ENCODE results near the gene TMEM132C. TPM values are rescaled to one million over a fixed set of nuclear protein-coding genes. Genes with fewer than 3 reads are reported as not detected.
"Not testable (repeated sequence)": the region's sequence is repeated elsewhere in the genome, so short reads cannot be mapped to it uniquely, and the experiment has no call there.

Gene TMEM132C
- polyA plus RNA-seq (ENCODE audit: insufficient read length) = 1.7 TPM

DNA sequence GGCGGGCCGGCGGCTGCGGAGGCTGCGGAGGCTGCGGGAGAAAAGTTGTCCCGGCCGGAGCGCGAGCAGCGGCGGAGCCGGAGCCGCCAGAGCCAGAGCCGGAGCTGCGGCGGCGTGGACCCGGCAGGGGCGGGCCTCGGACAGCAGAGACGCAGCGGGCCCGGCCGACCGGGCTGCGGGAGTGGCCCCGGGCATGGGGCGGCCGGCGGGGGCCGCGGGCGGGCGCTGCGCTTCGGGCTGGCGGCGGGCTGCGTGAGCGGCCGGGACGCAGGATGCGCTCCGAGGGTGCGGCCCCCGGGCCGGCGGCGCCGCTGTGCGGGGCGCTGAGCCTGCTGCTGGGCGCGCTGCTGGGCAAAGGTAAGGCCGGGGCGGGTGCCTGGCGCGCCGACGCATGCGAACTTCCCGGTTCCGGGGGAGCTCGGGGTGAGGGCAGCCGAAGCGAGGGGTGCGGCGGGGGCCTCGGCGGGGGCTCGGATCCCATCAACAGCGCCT is at the start of gene TMEM132C:
TMEM132C (plus strand) TSS at position 40 of the 492 bp plus-strand sequence; CDS start at position 273, 233 bp downstream.
- DNase-seq (ENCODE audit: low read depth) = no peak

DNA sequence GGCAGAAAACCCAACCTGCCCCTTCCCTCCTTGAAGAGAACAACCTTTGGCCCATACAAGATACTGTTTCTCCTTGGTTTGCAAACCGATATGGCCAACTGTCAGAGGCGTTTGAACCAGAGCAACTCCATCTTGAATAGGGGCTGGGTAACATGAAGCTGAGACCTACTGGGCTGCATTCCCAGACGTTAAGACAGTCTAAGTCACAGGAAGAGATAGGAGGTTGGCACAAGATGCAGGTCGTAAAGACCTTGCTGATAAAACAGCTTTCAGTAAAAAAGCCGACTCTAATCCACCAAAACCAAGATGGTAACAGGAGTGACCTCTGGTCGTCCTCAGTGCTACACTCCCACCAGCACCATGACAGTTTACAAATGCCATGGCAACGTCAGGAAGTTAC is 42.7 kb upstream of the TMEM132C start:
- DNase-seq (ENCODE audit: low read depth) = no peak

DNA sequence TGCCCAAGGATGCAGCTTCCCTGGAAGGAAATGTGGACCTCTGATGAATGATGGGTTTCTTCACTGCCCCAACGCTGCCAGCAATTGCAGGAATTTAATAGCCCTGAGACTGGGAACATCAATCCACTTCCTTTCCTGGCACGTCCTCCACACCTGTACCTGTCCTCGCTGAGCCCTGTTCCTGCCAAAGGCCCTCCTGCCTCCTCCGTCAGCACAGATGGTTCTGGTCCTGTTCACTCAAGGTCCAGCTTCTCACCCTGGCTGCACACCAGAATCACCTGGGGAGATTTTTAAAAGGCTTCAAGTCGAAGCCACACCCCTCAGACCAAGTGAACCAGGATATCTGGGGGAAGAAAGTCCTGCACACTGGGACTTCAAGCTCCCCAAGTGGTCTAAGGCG is 38.4 kb upstream of the TMEM132C start:
- DNase-seq (ENCODE audit: low read depth) = no peak

DNA sequence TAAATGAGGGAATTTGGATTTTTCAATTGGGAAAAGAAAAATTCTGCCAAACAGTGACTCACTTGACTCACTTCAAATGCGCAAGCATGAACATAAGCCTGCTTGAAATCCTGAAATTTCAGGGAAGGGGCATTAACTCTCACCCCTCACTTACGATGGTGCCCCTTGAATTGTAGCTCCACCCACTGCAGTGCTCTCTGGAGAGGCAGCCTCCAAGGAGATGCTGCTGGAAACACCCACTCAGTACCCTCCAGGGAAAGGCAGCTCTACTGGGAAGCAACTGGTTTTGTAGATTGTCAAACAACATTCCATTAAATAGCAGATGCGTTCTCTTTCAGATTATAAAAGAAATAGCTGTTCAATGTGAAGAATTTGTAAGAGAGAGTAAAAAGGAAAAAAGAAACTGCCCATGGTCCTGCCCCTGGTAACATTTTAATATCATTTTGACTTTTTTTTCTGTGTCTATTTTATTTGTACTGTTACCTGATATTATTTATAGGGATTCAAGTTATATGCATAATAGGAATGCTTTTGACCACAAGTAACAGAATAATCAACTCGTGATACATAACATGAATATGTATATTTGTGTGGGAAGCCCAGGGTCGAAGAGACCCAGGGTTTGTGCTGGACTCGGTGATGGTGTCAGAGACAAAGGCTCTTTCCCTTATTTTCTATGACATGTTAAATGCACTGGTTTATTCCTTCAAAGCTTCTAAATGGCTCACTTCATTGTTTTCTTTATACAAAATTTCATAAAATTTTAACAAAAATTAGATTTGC is 31.1 kb upstream of the TMEM132C start:
- no peak for DNase-seq (ENCODE audit: low read depth)

- DNase-seq (ENCODE audit: low read depth) = no peak
Measured at GRCh38 chr12:128236525-128236924, 30.4 kb upstream of the TMEM132C start.

DNA sequence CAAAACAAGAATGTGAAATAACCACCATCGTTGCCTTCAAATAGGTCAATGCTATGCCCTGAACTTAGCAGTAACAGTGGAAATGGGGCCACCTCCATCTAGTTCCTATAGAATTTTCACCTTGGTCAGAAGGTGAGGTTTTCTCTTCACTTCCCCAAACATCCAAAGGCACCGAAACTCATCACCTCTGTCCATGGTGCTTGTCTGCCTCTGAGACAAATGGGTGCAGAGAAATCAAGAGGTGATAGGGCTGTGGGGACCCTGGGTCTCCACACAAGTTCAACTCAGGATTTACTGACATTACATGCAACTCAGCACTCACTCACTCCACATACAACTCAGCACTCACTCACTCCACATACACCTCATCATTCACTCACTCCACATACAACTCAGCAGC is 26.2 kb upstream of the TMEM132C start:
- no peak for DNase-seq (ENCODE audit: low read depth)

DNA sequence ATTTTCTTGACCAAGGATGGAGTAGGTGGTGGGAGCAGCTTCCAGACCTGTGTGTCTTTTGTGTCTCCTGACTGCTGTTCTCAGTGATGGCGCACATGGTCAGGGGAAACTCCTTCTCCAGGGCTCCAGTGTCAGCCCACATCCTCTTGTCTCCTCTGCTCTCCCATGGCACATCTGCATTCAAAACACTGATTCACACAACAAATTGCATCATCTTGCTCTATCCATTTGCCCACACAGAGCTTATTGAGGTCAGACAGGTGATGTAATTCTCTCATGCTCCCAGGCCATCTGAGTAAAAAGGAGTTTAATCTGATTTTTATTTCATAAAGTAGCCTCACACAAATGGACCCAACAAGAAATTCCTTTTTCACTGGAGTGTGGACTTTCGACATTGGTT is 21.8 kb upstream of the TMEM132C start:
- no peak for DNase-seq (ENCODE audit: low read depth)

GRCh38 chr12:128245905-128246304 is 21.1 kb upstream of the TMEM132C start:
- no peak for DNase-seq (ENCODE audit: low read depth)

DNA sequence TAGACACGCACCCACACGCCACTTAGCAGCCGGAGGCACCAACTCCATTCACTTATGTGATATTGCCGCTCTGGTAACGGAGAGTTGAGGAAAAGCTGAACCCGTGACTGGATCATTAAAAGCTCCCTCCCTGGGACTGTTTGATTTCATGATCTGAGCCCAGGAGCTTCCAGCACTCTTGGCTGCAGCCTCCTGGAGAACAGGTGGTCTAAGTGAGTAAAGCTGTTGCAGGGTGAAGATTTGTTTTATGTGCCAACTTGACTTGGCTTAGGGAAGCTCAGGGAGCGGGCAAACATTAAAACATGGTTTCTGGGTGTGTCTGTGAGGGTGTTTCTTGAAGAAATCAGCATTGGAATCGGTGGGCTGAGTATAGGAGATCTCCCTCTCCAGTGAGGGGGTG is 16.9 kb upstream of the TMEM132C start:
- DNase-seq (ENCODE audit: low read depth) = no peak

GRCh38 chr12:128253829-128254228 is 13.1 kb upstream of the TMEM132C start:
- not testable (repeated sequence) for DNase-seq (ENCODE audit: low read depth)

- no peak for DNase-seq (ENCODE audit: low read depth)
Measured at GRCh38 chr12:128258866-128259555, 8.0 kb upstream of the TMEM132C start.

- no peak for DNase-seq (ENCODE audit: low read depth)
Measured at GRCh38 chr12:128259556-128260070, 7.4 kb upstream of the TMEM132C start.

- DNase-seq (ENCODE audit: low read depth) = no peak
Measured at GRCh38 chr12:128261757-128262156, 5.2 kb upstream of the TMEM132C start.

GRCh38 chr12:128265566-128265965 is 1.4 kb upstream of the TMEM132C start:
- DNase-seq (ENCODE audit: low read depth) = no peak

- no peak for DNase-seq (ENCODE audit: low read depth)
Measured at GRCh38 chr12:128266086-128266485, 884 bp upstream of the TMEM132C start.

- DNase-seq (ENCODE audit: low read depth) = no peak
Measured at GRCh38 chr12:128266541-128267130, 334 bp upstream of the TMEM132C start.

- no peak for DNase-seq (ENCODE audit: low read depth)
Measured at GRCh38 chr12:128267651-128268378, 845 bp downstream of the TMEM132C start.

DNA sequence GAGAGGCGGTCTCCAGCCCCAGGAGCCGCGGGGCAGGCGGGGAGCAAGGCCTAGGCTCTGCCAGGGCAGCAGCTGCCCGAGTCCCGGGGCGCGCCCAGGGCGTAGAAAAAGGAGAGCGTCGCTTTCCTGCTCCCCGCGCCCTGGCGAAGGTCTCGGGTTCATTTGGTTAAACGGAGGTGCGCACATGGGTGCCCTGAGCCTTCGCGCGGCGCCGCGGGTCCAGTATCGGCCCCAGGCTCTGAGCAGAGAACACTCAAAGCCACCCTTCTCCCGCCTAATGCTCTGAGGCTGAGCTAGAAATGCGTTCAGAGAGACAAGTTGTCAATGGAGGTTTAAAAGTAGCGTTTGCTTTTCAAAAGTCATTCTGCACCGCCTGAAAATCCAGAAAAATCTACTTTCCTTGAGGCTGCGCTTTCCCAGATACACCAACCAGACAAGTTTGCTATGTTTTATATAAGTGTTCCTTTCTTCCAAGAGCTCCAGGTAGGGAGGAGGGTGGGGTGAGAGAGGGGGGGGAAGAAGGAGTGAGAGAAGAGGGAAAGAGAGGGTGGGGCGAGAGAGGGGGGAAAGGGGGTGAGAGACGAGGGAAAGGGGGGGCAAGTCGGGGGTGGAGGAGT is 1.5 kb downstream of the TMEM132C start:
- DNase-seq (ENCODE audit: low read depth) = no peak

GRCh38 chr12:128269181-128269591 is 2.2 kb downstream of the TMEM132C start:
- DNase-seq (ENCODE audit: low read depth) = no peak

GRCh38 chr12:128276471-128276870 is 9.5 kb downstream of the TMEM132C start:
- DNase-seq (ENCODE audit: low read depth) = no peak

- DNase-seq (ENCODE audit: low read depth) = no peak
Measured at GRCh38 chr12:128286970-128287369, 20.0 kb downstream of the TMEM132C start.
